Activated CD8-positive, alpha-beta memory T cell treated with anti-CD3 and anti-CD28 coated beads, Interleukin-2, amount 10 ng/mL, durations not matched to agents 7 days and 5 days (primary cell): ENCODE measurements around the gene STXBP4. TPM values are rescaled to one million over a fixed set of nuclear protein-coding genes. Genes with fewer than 3 reads are reported as not detected.

Experiments
- total RNA-seq, 2 experiments: library from RNA; stranded (reverse); gene quantifications; one replicate each; pipeline ENCODE4 v1.2.3, GENCODE V29; 2021

Gene STXBP4
- total RNA-seq, 2 experiments from 2014 or later = 8.2 to 9.4 TPM

Other genes starting within 250 kb of the STXBP4 start
- gene TOM1L1, start 67.9 kb upstream of the STXBP4 start, total RNA-seq = under 1 TPM in 1 of 2 experiments, not detected in 1; 0.66 TPM
- gene COX11, start 111 bp upstream of the STXBP4 start, total RNA-seq = 10 to 100 TPM; 40.5 to 61.1 TPM